SK-N-SH (cell line): ENCODE data around the gene RAB5B. TPM values are rescaled to one million over a fixed set of nuclear protein-coding genes. Genes with fewer than 3 reads are reported as not detected.

ENCODE experiments used
- CTCF ChIA-PET: fragments of 300-600, 350-600 bp; formaldehyde crosslinking; extraction: SDS; loops from one replicate; lab custom pipeline; 2021; lab: Yijun Ruan, JAX
- POLR2A ChIA-PET: fragments of 350-600 bp; sonication (Branson Sonifier 250); formaldehyde crosslinking; extraction: SDS; loops from one replicate; lab custom pipeline; 2020; ENCODE audit warnings: antibody characterized with exemption, inconsistent platforms; lab: Yijun Ruan, JAX
- DNase-seq: peaks from one replicate; pipeline ENCODE4 v3.0.0; 2012
- H2AFZ ChIP-seq: fragments of 200-600 bp; sonication (generic); 2 replicates; pipeline ENCODE4 v1.8.1; 2016; ENCODE audit warnings: antibody characterized with exemption, mild to moderate bottlenecking, low read depth
- H3F3A ChIP-seq: fragments of 200-600 bp; sonication (generic); replicated peaks from 2 replicates; pipeline ENCODE3; 2016; ENCODE audit warnings: antibody characterized with exemption, mild to moderate bottlenecking; ENCODE audit not compliant: insufficient read depth
- H3K27ac ChIP-seq, 2 experiments: fragments of 200-500 bp in 1 of 2; fragments of 200-600 bp in 1 of 2; sonication (Bioruptor generic) in 1 of 2; sonication (generic), shearing (Covaris generic) in 1 of 2; 2 replicates each; pipeline versions ENCODE4 v1.5.1 to v1.6.1; 2014 to 2016; ENCODE audit warnings: low read depth in 2 of 2, inconsistent platforms in 1 of 2, low read length in 1 of 2, mild to moderate bottlenecking in 1 of 2, mixed read lengths in 1 of 2
- H3K27me3 ChIP-seq: fragments of 200-600 bp; sonication (generic), shearing (Covaris generic); 2 replicates; pipeline ENCODE4 v1.6.1; 2016; ENCODE audit warnings: mixed run types; ENCODE audit not compliant: insufficient read depth
- H3K36me3 ChIP-seq, 2 experiments: fragments of 200-500 bp in 1 of 2; fragments of 200-600 bp in 1 of 2; sonication (Bioruptor generic) in 1 of 2; sonication (generic) in 1 of 2; replicated peaks in 1 of 2; 2 replicates each; pipeline versions ENCODE3 to v1.5.1; 2014 to 2016; ENCODE audit warnings: low read length in 1 of 2, mild to moderate bottlenecking in 1 of 2; ENCODE audit not compliant: insufficient read depth in 2 of 2, control insufficient read depth in 1 of 2
- H3K4me1 ChIP-seq, 2 experiments: fragments of 200-500 bp in 1 of 2; fragments of 200-600 bp in 1 of 2; sonication (Bioruptor generic) in 1 of 2; sonication (generic), shearing (Covaris generic) in 1 of 2; 2 replicates each; pipeline versions ENCODE4 v1.5.1 to v1.6.1; 2014 to 2016; ENCODE audit warnings: low read depth in 1 of 2, low read length in 1 of 2, mixed run types in 1 of 2; ENCODE audit not compliant: insufficient read depth in 2 of 2, control insufficient read depth in 1 of 2
- H3K4me2 ChIP-seq: fragments of 200-600 bp; sonication (generic), shearing (Covaris generic); 2 replicates; pipeline ENCODE4 v1.6.1; 2017; ENCODE audit warnings: mixed run types
- H3K4me3 ChIP-seq, 2 experiments: fragments of 200-500 bp in 1 of 2; fragments of 200-600 bp in 1 of 2; sonication (Bioruptor generic) in 1 of 2; sonication (generic), shearing (Covaris generic) in 1 of 2; 2 replicates each; pipeline versions ENCODE4 v1.5.1 to v1.8.1; 2014 to 2016; ENCODE audit warnings: low read depth in 2 of 2, inconsistent platforms in 1 of 2, low read length in 1 of 2, mild to moderate bottlenecking in 1 of 2, mixed read lengths in 1 of 2, moderate library complexity in 1 of 2
- H3K79me2 ChIP-seq: fragments of 200-600 bp; sonication (generic); 2 replicates; pipeline ENCODE4 v1.8.1; 2017; ENCODE audit warnings: mild to moderate bottlenecking; ENCODE audit not compliant: insufficient read depth
- H3K9ac ChIP-seq: fragments of 200-600 bp; sonication (generic); 2 replicates; pipeline ENCODE4 v1.6.1; 2017; ENCODE audit warnings: mixed run types
- H3K9me2 ChIP-seq: fragments of 200-600 bp; sonication (generic); 2 replicates; pipeline ENCODE4 v1.6.1; 2017; ENCODE audit warnings: mixed run types
- H3K9me3 ChIP-seq: fragments of 200-600 bp; sonication (generic); 2 replicates; pipeline ENCODE4 v1.6.1; 2017; ENCODE audit warnings: mixed run types, mild to moderate bottlenecking, moderate library complexity
- H4K20me1 ChIP-seq: fragments of 200-600 bp; sonication (generic); 2 replicates; pipeline ENCODE4 v1.6.1; 2017; ENCODE audit warnings: mild to moderate bottlenecking, mixed run types; ENCODE audit not compliant: insufficient read depth
- CHD2 ChIP-seq: fragments of 150-350 bp; IDR thresholded peaks from 2 replicates; pipeline ENCODE4 v1.6.1; 2018; ENCODE audit warnings: low read length; ENCODE audit not compliant: partially characterized antibody
- ELF1 ChIP-seq: IDR thresholded peaks from 2 replicates; pipeline ENCODE4 v1.4.0; 2012
- FOSL2 ChIP-seq: IDR thresholded peaks from 2 replicates; pipeline ENCODE4 v1.4.0; 2012; ENCODE audit warnings: low read depth, mild to moderate bottlenecking, moderate library complexity, borderline replicate concordance
- GATA2 ChIP-seq: sonication (generic); formaldehyde crosslinking; IDR thresholded peaks from 2 replicates; pipeline ENCODE4 v1.5.0; 2020; ENCODE audit warnings: mild to moderate bottlenecking, missing genetic modification reagents
- MEF2A ChIP-seq: IDR thresholded peaks from 2 replicates; pipeline ENCODE4 v1.4.0; 2012; ENCODE audit warnings: low read depth, borderline replicate concordance
- NFIC ChIP-seq: IDR thresholded peaks from 2 replicates; pipeline ENCODE4 v1.4.0; 2012; ENCODE audit warnings: borderline replicate concordance
- NRF1 ChIP-seq: IDR thresholded peaks from 2 replicates; pipeline ENCODE4 v1.6.1; 2012; ENCODE audit warnings: low read depth, mild to moderate bottlenecking, low read length
- RAD21 ChIP-seq: IDR thresholded peaks from 2 replicates; pipeline ENCODE4 v1.6.1; 2012; ENCODE audit warnings: mild to moderate bottlenecking, low read length
- RFX5 ChIP-seq: IDR thresholded peaks from 2 replicates; pipeline ENCODE4 v1.6.1; 2012; ENCODE audit warnings: mild to moderate bottlenecking, improper control_type of control experiment, low read length
- SIN3A ChIP-seq: IDR thresholded peaks from 2 replicates; pipeline ENCODE4 v1.6.1; 2012; ENCODE audit warnings: low read depth, mild to moderate bottlenecking, low read length, moderate library complexity, borderline replicate concordance
- TAF1 ChIP-seq: IDR thresholded peaks from 2 replicates; pipeline ENCODE4 v1.6.1; 2012; ENCODE audit warnings: low read depth, mild to moderate bottlenecking, low read length, moderate library complexity, borderline replicate concordance
- TCF12 ChIP-seq: IDR thresholded peaks from 2 replicates; pipeline ENCODE4 v1.4.0; 2012
- USF1 ChIP-seq: IDR thresholded peaks from 2 replicates; pipeline ENCODE4 v1.4.0; 2012; ENCODE audit warnings: low read depth, borderline replicate concordance
- YY1 ChIP-seq: IDR thresholded peaks from 2 replicates; pipeline ENCODE4 v1.4.0; 2012; ENCODE audit warnings: low read depth, mild to moderate bottlenecking
- WGBS: methylation state at CpG from one replicate; pipeline ENCODE4 v1.1.6; 2017; ENCODE audit warnings: low lambda C conversion rate; 5-methylcytosine and 5-hydroxymethylcytosine counted together
- polyA plus RNA-seq, 3 experiments: library from polyadenylated mRNA; depleted of rRNA; stranded (reverse); fragments of >200 nt; gene quantifications; 2 replicates each; pipeline ENCODE4 v1.2.3, GENCODE V29; 2012
- TF ChIP-seq, protein P1 (sequence below): fragments of 150-350 bp; IDR thresholded peaks from 2 replicates; pipeline ENCODE4 v1.6.1; 2016; ENCODE audit warnings: mild to moderate bottlenecking, low read depth, low read length
- TF ChIP-seq, protein P2 (sequence below): IDR thresholded peaks from 2 replicates; pipeline ENCODE4 v1.4.0; 2012; ENCODE audit warnings: low read depth
- TF ChIP-seq, protein P3 (sequence below): fragments of 150-350 bp; IDR thresholded peaks from 2 replicates; pipeline ENCODE4 v1.6.1; 2017; ENCODE audit warnings: antibody characterized with exemption, low read length, low read depth, borderline replicate concordance

The RAB5B gene
- polyA plus RNA-seq, 1 of the 3 experiments (the other 2 are of a cell fraction) = 54.0 TPM

DNA sequence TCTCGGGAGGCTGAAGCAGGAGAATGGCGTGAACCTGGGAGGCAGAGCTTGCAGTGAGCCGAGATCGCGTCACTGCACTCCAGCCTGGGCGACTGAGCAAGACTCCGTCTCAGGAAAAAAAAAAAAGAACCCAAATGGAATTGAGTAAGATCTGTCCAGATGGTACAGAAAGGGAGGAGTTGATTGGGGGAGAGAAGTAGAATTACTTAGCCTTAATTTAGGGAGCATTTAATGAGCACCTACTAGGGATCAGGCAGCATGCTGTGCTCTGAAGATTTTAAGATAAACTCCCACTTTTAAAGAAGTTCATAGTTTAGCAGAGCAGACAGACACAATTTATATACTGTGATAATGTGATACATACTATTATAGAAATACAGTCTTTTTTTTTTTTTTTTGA is 4.5 kb downstream of the RAB5B start:
- no peak overlapping the region for H3K4me3 ChIP-seq
- TF ChIP-seq, protein P1, sequence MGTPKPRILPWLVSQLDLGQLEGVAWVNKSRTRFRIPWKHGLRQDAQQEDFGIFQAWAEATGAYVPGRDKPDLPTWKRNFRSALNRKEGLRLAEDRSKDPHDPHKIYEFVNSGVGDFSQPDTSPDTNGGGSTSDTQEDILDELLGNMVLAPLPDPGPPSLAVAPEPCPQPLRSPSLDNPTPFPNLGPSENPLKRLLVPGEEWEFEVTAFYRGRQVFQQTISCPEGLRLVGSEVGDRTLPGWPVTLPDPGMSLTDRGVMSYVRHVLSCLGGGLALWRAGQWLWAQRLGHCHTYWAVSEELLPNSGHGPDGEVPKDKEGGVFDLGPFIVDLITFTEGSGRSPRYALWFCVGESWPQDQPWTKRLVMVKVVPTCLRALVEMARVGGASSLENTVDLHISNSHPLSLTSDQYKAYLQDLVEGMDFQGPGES = no peak
- TF ChIP-seq TCF12 (no peak), MEF2A (no peak), TAF1 (no peak), NRF1 (no peak), NFIC (no peak), FOSL2 (no peak), USF1 (no peak), YY1 (no peak), ELF1 (no peak), GATA2 (CRISPR knock-in tag) (no peak), CHD2 (no peak), RAD21 (no peak), RFX5 (no peak), SIN3A (no peak)
- TF ChIP-seq, protein P2, sequence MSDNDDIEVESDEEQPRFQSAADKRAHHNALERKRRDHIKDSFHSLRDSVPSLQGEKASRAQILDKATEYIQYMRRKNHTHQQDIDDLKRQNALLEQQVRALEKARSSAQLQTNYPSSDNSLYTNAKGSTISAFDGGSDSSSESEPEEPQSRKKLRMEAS = no peak
- TF ChIP-seq, protein P3, sequence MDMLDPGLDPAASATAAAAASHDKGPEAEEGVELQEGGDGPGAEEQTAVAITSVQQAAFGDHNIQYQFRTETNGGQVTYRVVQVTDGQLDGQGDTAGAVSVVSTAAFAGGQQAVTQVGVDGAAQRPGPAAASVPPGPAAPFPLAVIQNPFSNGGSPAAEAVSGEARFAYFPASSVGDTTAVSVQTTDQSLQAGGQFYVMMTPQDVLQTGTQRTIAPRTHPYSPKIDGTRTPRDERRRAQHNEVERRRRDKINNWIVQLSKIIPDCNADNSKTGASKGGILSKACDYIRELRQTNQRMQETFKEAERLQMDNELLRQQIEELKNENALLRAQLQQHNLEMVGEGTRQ = no peak
- no peaks in the 10 kb centered on the region for H3K9me3 ChIP-seq
- no peak for DNase-seq
- WGBS = 96% methylated on average over 7 of the region's 7 CpGs
- H4K20me1 ChIP-seq = no peaks in the 10 kb centered on the region
- H3K4me2 ChIP-seq = no peak overlapping the region
- peaks cover 6% of the 10 kb centered on the region for H3F3A ChIP-seq
- H3K27me3 ChIP-seq = no peaks in the 10 kb centered on the region
- H3K79me2 ChIP-seq = peaks cover 73% of the 10 kb centered on the region
- peaks cover 0 to 3% of the 10 kb centered on the region in 2 experiments; a peak in 2 of 4 replicates for H3K4me1 ChIP-seq
- ChIA-PET CTCF (interaction anchor here (1.2 to 4.4 kb wide), 2 partner anchors 17 to 51 kb away, joined by 4 to 22 read pairs; no protein-coding TSS in a partner anchor), POLR2A (interaction anchor here (1.2 kb wide), 1 partner anchor 8 kb away, joined by 3 read pairs; no protein-coding TSS in a partner anchor)
- no peak overlapping the region for H3K9ac ChIP-seq
- no peak overlapping the region for H3K27ac ChIP-seq
- no peak overlapping the region for H2AFZ ChIP-seq
- no peaks in the 10 kb centered on the region for H3K9me2 ChIP-seq
- peaks cover 9 to 40% of the 10 kb centered on the region in 2 experiments for H3K36me3 ChIP-seq
